Calu3 (cell line): ENCODE results near the gene PRLHR. TPM values are rescaled to one million over a fixed set of nuclear protein-coding genes. Genes with fewer than 3 reads are reported as not detected.
A peak's percentile ranks its signal among the peaks of the same experiment; 100 is the strongest.

Experiments used
- Bru-seq: library from RNA; stranded (reverse); fragments of 400-500 nt; gene quantifications from one replicate; lab custom pipeline; 2021; lab: Mats Ljungman, UMichigan
- BruChase-seq, 2 experiments: library from RNA; stranded (reverse); fragments of 400-500 nt; gene quantifications; one replicate each; lab custom pipeline; 2021; lab: Mats Ljungman, UMichigan
- BruUV-seq: library from RNA; stranded (reverse); fragments of 400-500 nt; replicated peaks from 2 replicates; lab custom pipeline; 2021; lab: Mats Ljungman, UMichigan
- CTCF ChIA-PET: fragments of 300-600 bp; sonication (Branson Sonifier 250); formaldehyde crosslinking; loops from one replicate; lab custom pipeline; 2022; ENCODE audit warnings: antibody characterized with exemption; lab: Charles Lee
- DNase-seq: peaks from one replicate; pipeline ENCODE4 v3.0.0; 2022
- H3K27ac Mint-ChIP-seq: one replicate; pipeline ENCODE4 v1.8.0; 2022; ENCODE audit warnings: mixed read lengths; ENCODE audit not compliant: unreplicated experiment
- H3K27me3 Mint-ChIP-seq: one replicate; pipeline ENCODE4 v1.8.0; 2022; ENCODE audit warnings: mixed read lengths; ENCODE audit not compliant: unreplicated experiment
- H3K36me3 Mint-ChIP-seq: one replicate; pipeline ENCODE4 v1.8.0; 2022; ENCODE audit warnings: mild to moderate bottlenecking, moderate library complexity, mixed read lengths; ENCODE audit not compliant: insufficient read depth, unreplicated experiment
- H3K4me1 Mint-ChIP-seq: one replicate; pipeline ENCODE4 v1.8.0; 2022; ENCODE audit warnings: mild to moderate bottlenecking, low read depth, mixed read lengths; ENCODE audit not compliant: unreplicated experiment
- H3K4me3 Mint-ChIP-seq: one replicate; pipeline ENCODE4 v1.8.0; 2022; ENCODE audit warnings: mild to moderate bottlenecking, low read depth, moderate library complexity, mixed read lengths; ENCODE audit not compliant: unreplicated experiment
- H3K9me3 Mint-ChIP-seq: one replicate; pipeline ENCODE4 v1.8.0; 2022; ENCODE audit warnings: low read depth, mixed read lengths; ENCODE audit not compliant: unreplicated experiment
- CTCF ChIP-seq: fragments of 200-600 bp; IDR thresholded peaks from one replicate; pipeline ENCODE4 v1.8.0; 2022; ENCODE audit warnings: antibody characterized with exemption; ENCODE audit not compliant: unreplicated experiment
- intact Hi-C: fragments of 100-400 bp; cut with micrococcal nuclease; formaldehyde crosslinking; loops from one replicate; pipeline ENCODE4 v1.10.0; 2022; ENCODE audit not compliant: unreplicated experiment
- long read RNA-seq: library from polyadenylated mRNA; stranded (forward); transcript quantifications from one replicate; pipeline ENCODE4 v2.0.0, GENCODE V29; 2022
- total RNA-seq: library from RNA; stranded (reverse); gene quantifications from 2 replicates; pipeline ENCODE4 v1.2.3, GENCODE V29; 2022

PRLHR gene
- not detected in 2 replicates for total RNA-seq
- Bru-seq, nascent RNA, result not detected
- BruChase-seq, experiment 1, labeled RNA remaining after a 6-hour chase, result not detected
- not detected for BruChase-seq, experiment 2, labeled RNA remaining after a 2-hour chase
- long read RNA-seq, result 0 reads

- Mint-ChIP-seq H3K4me1 (peaks cover 6% of the 10 kb centered on the region), H3K36me3 (peaks cover 6% of the 10 kb centered on the region), H3K27ac (no peak within 1 kb of the TSS), H3K4me3 (peak within 1 kb of the TSS; percentile 12), H3K9me3 (no peaks in the 10 kb centered on the region), H3K27me3 (peaks cover 36% of the 10 kb centered on the region)
- intact Hi-C loops, result no loop called here
- no peak for TF ChIP-seq CTCF
- DNase-seq, result peak; percentile 28
- BruUV-seq, result no TSS peak
- CTCF ChIA-PET, result no interaction called here
Measured at GRCh38 chr10:118595598-118596425, at the start of gene PRLHR. Gene PRLHR (minus strand): TSS chr10:118595648. CDS start chr10:118595244, 404 bp downstream.

- H3K4me1 Mint-ChIP-seq, result no peaks in the 10 kb centered on the region
- intact Hi-C loops, result no loop called here
- TF ChIP-seq CTCF, result no peak
- peaks cover 2% of the 10 kb centered on the region for H3K9me3 Mint-ChIP-seq
- no peak for DNase-seq
- CTCF ChIA-PET, result no interaction called here
- no TSS peak for BruUV-seq
- H3K4me3 Mint-ChIP-seq, result no peak overlapping the region
- H3K36me3 Mint-ChIP-seq, result no peaks in the 10 kb centered on the region
- peaks cover 61% of the 10 kb centered on the region for H3K27me3 Mint-ChIP-seq
- no peak overlapping the region for H3K27ac Mint-ChIP-seq
Measured at GRCh38 chr10:118642228-118642627, 46.8 kb upstream of the PRLHR start.

DNA sequence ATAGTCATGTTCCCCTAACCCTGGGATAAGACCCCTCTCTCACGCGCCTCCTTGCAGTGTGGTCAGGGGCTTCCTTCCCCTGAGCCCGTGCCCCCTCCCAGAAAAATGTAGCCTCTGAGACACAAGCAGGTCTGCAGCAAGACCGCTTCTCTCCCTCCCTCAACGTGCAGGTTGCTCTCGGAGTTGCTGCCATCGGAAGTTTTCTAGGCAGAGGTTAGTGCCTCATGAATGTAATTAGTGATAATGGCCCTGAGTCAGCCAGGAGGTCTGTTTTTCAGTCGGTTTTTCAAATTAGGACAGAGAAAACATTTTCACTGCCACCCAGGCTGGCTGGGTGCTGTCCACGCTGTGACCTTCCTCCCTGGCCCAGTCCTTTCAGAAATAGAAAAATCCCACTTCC lies 43.2 kb upstream of the PRLHR start:
- Mint-ChIP-seq H3K4me1 (no peaks in the 10 kb centered on the region), H3K27me3 (peaks cover 73% of the 10 kb centered on the region), H3K4me3 (no peak overlapping the region), H3K9me3 (peaks cover 2% of the 10 kb centered on the region), H3K27ac (no peak overlapping the region), H3K36me3 (no peaks in the 10 kb centered on the region)
- CTCF ChIA-PET, result interaction anchor here (1.1 kb wide), 1 partner anchor 12 kb away, joined by 3 read pairs; no protein-coding TSS in a partner anchor
- intact Hi-C loops, result no loop called here
- no TSS peak for BruUV-seq
- no peak for DNase-seq
- no peak for TF ChIP-seq CTCF

- Mint-ChIP-seq H3K9me3 (peaks cover 2% of the 10 kb centered on the region), H3K27ac (no peak overlapping the region), H3K27me3 (peaks cover 92% of the 10 kb centered on the region), H3K4me3 (no peak overlapping the region), H3K4me1 (no peaks in the 10 kb centered on the region), H3K36me3 (no peaks in the 10 kb centered on the region)
- CTCF ChIA-PET, result no interaction called here
- no TSS peak for BruUV-seq
- intact Hi-C loops, result loop anchor here (2.0 kb wide), 1 partner anchor 75 kb away; no protein-coding TSS in a partner anchor
- no peak for DNase-seq
- no peak for TF ChIP-seq CTCF
Measured at GRCh38 chr10:118635674-118636402, 40.4 kb upstream of the PRLHR start.
